Epithelial cell of esophagus (primary cell): ENCODE results near the gene CENPU.

Source experiments
- DNase-seq: peaks from one replicate; pipeline ENCODE4 v3.0.0; 2010; ENCODE audit warnings: low read depth
- H3K4me3 ChIP-seq: 2 replicates; pipeline ENCODE4 v1.5.1; 2011; ENCODE audit warnings: mild to moderate bottlenecking, low read length, control low read depth
- TF ChIP-seq, protein P1 (sequence below): IDR thresholded peaks from 2 replicates; pipeline ENCODE4 v1.5.1; 2011; ENCODE audit warnings: low read depth, mild to moderate bottlenecking, low read length, control low read depth, inconsistent platforms; ENCODE audit not compliant: insufficient read depth; ENCODE audit errors: missing control alignments

The CENPU gene

DNA sequence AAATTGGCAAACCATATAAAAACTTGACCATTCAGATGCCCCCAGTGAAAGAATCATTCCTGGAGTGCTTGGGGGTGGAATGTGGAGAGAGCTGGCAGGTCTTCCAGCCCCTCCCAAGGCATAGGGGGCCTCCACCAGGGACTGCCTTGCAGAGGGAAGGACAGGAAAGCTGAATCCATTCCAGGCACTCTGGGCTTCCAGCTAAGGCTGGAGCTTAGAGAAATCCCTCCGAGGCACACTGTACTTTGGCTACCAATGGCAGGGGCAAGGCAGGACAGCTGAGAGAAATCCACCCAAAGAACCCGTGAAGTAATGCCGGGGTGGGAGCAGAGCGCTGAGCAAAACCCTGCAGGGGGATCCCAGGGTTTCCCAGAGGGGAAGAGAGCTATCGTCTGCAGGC, 4.0 kb downstream of the CENPU start:
- DNase-seq = no peak
- H3K4me3 ChIP-seq = no peak overlapping the region
- TF ChIP-seq, protein P1, sequence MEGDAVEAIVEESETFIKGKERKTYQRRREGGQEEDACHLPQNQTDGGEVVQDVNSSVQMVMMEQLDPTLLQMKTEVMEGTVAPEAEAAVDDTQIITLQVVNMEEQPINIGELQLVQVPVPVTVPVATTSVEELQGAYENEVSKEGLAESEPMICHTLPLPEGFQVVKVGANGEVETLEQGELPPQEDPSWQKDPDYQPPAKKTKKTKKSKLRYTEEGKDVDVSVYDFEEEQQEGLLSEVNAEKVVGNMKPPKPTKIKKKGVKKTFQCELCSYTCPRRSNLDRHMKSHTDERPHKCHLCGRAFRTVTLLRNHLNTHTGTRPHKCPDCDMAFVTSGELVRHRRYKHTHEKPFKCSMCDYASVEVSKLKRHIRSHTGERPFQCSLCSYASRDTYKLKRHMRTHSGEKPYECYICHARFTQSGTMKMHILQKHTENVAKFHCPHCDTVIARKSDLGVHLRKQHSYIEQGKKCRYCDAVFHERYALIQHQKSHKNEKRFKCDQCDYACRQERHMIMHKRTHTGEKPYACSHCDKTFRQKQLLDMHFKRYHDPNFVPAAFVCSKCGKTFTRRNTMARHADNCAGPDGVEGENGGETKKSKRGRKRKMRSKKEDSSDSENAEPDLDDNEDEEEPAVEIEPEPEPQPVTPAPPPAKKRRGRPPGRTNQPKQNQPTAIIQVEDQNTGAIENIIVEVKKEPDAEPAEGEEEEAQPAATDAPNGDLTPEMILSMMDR = no peak

GRCh38 chr4:184728858-184729257, 5.0 kb downstream of the CENPU start:
- DNase-seq = peak; percentile 77
- TF ChIP-seq, protein P1 = no peak
- H3K4me3 ChIP-seq = no peak overlapping the region

GRCh38 chr4:184727430-184727829, 6.5 kb downstream of the CENPU start:
- no peak for DNase-seq
- TF ChIP-seq, protein P1 = no peak
- H3K4me3 ChIP-seq = no peak overlapping the region

DNA sequence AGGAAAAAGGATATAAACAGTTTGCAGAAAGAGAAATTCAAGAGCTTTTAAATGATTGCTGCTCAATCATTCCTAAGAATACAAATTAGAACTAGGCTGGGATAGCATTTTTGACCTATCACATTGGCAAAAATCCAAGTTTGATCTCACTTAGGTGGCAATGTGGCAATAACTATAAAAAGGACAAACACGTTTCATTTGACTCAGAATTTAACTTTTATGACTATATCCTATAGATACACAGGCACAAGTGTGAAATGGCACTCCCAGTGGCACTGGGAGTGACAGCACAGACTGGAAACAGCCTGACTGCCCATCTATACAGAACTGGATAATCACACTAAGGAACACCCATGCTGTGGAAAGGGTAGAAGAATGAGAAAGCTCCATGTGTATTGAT, 11.1 kb downstream of the CENPU start:
- DNase-seq = peak; percentile 10
- no peak overlapping the region for H3K4me3 ChIP-seq
- TF ChIP-seq, protein P1 = peak; percentile 35

GRCh38 chr4:184721254-184721653, 12.6 kb downstream of the CENPU start:
- no peak for DNase-seq
- TF ChIP-seq, protein P1 = no peak
- H3K4me3 ChIP-seq = no peak overlapping the region

GRCh38 chr4:184719407-184719806, 14.5 kb downstream of the CENPU start:
- TF ChIP-seq, protein P1 = no peak
- DNase-seq = no peak
- H3K4me3 ChIP-seq = no peak overlapping the region

- DNase-seq = no peak
- H3K4me3 ChIP-seq = no peak overlapping the region
- TF ChIP-seq, protein P1 = no peak
These were observed 18.4 kb downstream of the CENPU start for GRCh38 chr4:184715526-184715925.
